ENCODE data around the gene MACROD2. TPM values are rescaled to one million over a fixed set of nuclear protein-coding genes. Genes with fewer than 3 reads are reported as not detected.

The MACROD2 gene
- total RNA-seq, 1 experiment from 2014 or later: 1.6 TPM

DNA sequence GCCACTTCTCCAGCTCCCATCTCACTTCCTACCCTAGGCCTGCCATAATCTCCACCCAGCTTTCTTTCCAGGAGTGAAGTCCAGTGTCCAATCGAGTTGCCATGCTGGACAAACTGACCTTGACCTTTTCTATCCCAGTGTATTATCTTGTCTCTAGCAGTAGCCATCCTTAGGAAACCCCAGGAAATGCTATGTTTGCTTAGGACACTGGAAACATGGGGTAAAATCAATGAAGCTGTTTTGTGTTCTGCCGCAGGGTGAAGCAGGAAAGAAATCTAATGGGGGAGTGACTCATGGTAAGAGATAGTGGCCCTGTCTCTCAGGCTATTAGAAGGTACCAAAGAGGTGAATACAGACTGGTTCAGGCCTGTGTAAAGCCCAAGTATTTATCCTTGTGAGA lies 1452.2 kb downstream of the MACROD2 start:
- WGBS (ENCODE audit: extremely low coverage, insufficient read length, low lambda C conversion rate): no CpG with 5 or more reads among the region's 2 CpGs
- Histone ChIP-seq H3K4ac (ENCODE audit: low read depth, low read length) (no peak overlapping the region), H2BK20ac (ENCODE audit: low read depth, low read length, poor library complexity, severe bottlenecking) (no peak overlapping the region), H2BK5ac (ENCODE audit: insufficient read length, low read length) (no peak overlapping the region), H3K18ac (ENCODE audit: insufficient read length, low read depth, low read length) (no peak overlapping the region), H3T11ph (ENCODE audit: low read length) (no peak overlapping the region), H3K79me2 (ENCODE audit: insufficient read depth, low read length) (no peaks in the 10 kb centered on the region), H4K8ac (replicated peaks; ENCODE audit: insufficient read length, low read depth, low read length) (no peak overlapping the region), H3K4me2 (ENCODE audit: insufficient read depth, insufficient read length, low read length) (no peak overlapping the region), H2BK12ac (ENCODE audit: insufficient read length, low read depth, low read length) (no peak overlapping the region), H2BK120ac (ENCODE audit: low read depth, low read length, poor library complexity, severe bottlenecking) (no peak overlapping the region), H3K79me1 (ENCODE audit: insufficient read depth, low read depth, low read length, poor library complexity, severe bottlenecking) (no peaks in the 10 kb centered on the region), H3K56ac (ENCODE audit: insufficient read length, low read depth, low read length) (no peak overlapping the region), H3K27ac (ENCODE audit: insufficient read length, low read depth, low read length) (no peak overlapping the region), H4K91ac (ENCODE audit: insufficient read length, low read depth, low read length) (no peak overlapping the region), H4K5ac (ENCODE audit: insufficient read length, low read depth, low read length) (no peak overlapping the region), H4K20me1 (ENCODE audit: control insufficient read depth, insufficient read depth, insufficient read length) (no peaks in the 10 kb centered on the region), H3K23me2 (ENCODE audit: insufficient read length, low read depth, low read length, poor library complexity, severe bottlenecking) (no peaks in the 10 kb centered on the region), H3K14ac (ENCODE audit: insufficient read depth, low read length) (no peak overlapping the region), H2AK5ac (ENCODE audit: insufficient read length, low read length) (no peak overlapping the region), H2AFZ (ENCODE audit: low read length) (no peak overlapping the region), H2BK15ac (ENCODE audit: low read depth, low read length) (no peak overlapping the region), H3K9me3 (ENCODE audit: control insufficient read depth, low read depth, low read length) (no peaks in the 10 kb centered on the region), H3K4me1 (ENCODE audit: insufficient read depth, low read length) (no peaks in the 10 kb centered on the region), H3K27me3 (ENCODE audit: insufficient read depth, low read length) (no peaks in the 10 kb centered on the region), H3K23ac (ENCODE audit: insufficient read length, low read depth, low read length) (no peak overlapping the region), H3K9ac (ENCODE audit: extremely low read depth, insufficient read length, low read length) (no peak overlapping the region)
- H3K27me3 Mint-ChIP-seq (ENCODE audit: low read depth): no peaks in the 10 kb centered on the region
- TF ChIP-seq, protein P1, sequence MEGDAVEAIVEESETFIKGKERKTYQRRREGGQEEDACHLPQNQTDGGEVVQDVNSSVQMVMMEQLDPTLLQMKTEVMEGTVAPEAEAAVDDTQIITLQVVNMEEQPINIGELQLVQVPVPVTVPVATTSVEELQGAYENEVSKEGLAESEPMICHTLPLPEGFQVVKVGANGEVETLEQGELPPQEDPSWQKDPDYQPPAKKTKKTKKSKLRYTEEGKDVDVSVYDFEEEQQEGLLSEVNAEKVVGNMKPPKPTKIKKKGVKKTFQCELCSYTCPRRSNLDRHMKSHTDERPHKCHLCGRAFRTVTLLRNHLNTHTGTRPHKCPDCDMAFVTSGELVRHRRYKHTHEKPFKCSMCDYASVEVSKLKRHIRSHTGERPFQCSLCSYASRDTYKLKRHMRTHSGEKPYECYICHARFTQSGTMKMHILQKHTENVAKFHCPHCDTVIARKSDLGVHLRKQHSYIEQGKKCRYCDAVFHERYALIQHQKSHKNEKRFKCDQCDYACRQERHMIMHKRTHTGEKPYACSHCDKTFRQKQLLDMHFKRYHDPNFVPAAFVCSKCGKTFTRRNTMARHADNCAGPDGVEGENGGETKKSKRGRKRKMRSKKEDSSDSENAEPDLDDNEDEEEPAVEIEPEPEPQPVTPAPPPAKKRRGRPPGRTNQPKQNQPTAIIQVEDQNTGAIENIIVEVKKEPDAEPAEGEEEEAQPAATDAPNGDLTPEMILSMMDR (conservative IDR thresholded peaks at IDR 0.05): no peak
- H3K9me3 Mint-ChIP-seq: no peaks in the 10 kb centered on the region
- no peak overlapping the region for H3K27ac Mint-ChIP-seq
- H3K36me3 Mint-ChIP-seq (ENCODE audit: insufficient read depth in 1 of 3, low read depth in 3 of 3): no peaks in the 10 kb centered on the region; a peak in 1 of 7 replicates
- no peak overlapping the region for H3K4me3 Mint-ChIP-seq
- DNase-seq: no peak
- H3K4me1 Mint-ChIP-seq: peaks cover 8% of the 10 kb centered on the region in 2 experiments

Measured in H9 (cell line).